Activated naive CD8-positive, alpha-beta T cell treated with anti-CD3 and anti-CD28 coated beads, Interleukin-2, amount 50 U/mL, for 24 hours (primary cell): Measurements from ENCODE around the gene FOXP1.

ENCODE experiments used
- ATAC-seq: fragments of 150-1000 bp; cut with Tn5 transposase; one replicate; pipeline ENCODE4 v1.10.0; 2021
- DNase-seq: peaks from one replicate; pipeline ENCODE4 v3.0.0; 2021
- H3K27ac Mint-ChIP-seq: one replicate; pipeline ENCODE4 v1.8.0; 2021; ENCODE audit warnings: mild to moderate bottlenecking, mixed read lengths
- H3K27me3 Mint-ChIP-seq: one replicate; pipeline ENCODE4 v1.8.0; 2021; ENCODE audit warnings: mixed read lengths
- H3K36me3 Mint-ChIP-seq: one replicate; pipeline ENCODE4 v1.8.0; 2021; ENCODE audit warnings: low read depth, mixed read lengths
- H3K4me1 Mint-ChIP-seq: one replicate; pipeline ENCODE4 v1.8.0; 2021; ENCODE audit warnings: mixed read lengths
- H3K4me3 Mint-ChIP-seq: one replicate; pipeline ENCODE4 v1.8.0; 2021; ENCODE audit warnings: mild to moderate bottlenecking, moderate library complexity, mixed read lengths
- H3K9me3 Mint-ChIP-seq: one replicate; pipeline ENCODE4 v1.8.0; 2021; ENCODE audit warnings: mixed read lengths

FOXP1 gene

DNA sequence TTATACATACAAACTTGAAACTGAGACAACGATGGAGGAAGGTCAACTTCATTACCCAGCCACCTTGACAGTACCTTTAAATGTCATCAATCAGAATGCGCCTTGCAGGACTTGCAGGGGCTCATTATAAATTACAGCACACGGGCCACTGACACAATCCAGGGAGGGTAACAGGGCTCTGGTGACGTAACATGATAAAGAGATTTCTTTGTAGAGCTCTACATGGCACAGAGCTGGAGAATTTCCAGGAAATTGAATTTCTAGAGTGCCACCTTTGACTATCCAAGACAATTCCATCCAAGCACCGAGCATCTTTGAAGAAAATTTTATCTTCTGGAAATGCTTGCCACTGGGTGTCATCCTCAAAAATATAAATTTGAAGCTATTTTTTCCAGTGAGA, 486.0 kb downstream of the FOXP1 start:
- peaks cover 76% of the 10 kb centered on the region for H3K36me3 Mint-ChIP-seq
- peaks cover 94% of the 10 kb centered on the region for H3K4me1 Mint-ChIP-seq
- H3K4me3 Mint-ChIP-seq: peak overlapping the region; percentile 5
- H3K27ac Mint-ChIP-seq: peak overlapping the region; percentile 95
- H3K27me3 Mint-ChIP-seq: no peaks in the 10 kb centered on the region
- no peaks in the 10 kb centered on the region for H3K9me3 Mint-ChIP-seq
- DNase-seq: no peak
- no peak for ATAC-seq

DNA sequence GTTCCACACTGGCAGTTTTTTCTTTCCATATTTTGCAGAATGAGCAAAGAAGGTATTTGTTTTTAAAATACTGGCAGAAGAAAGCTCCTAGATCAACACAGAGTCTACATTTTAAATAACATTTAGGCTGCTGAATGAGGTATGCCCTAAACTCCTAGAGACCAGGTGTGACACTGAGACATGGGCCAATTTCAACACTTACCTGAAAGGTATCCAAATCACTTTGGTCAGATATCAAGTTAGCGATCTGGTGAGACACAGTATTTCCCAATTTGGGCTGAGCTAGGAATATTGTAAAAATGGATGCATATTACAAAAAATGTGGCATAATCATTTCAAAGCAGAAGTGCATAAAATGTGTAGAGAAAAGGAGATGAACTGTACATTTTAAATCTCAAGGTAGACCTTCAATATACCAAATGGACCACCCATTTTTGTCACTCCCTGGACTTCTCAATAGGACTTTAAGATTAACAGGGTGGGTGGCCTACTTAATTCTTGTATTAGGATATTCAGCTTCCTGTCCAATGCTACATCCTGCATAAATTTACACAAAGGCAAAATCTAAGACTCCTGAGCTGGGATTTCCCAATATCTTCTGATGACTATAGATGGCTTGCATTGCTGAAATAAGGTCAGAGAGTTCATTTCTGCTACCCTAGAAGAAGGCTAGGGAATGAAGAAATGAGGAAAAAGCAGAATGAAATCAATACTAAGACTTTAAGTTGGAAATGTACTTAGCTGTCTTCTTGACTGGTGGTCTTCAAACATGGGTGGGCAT, 487.8 kb downstream of the FOXP1 start:
- ATAC-seq: no peak
- peaks cover 68% of the 10 kb centered on the region for H3K36me3 Mint-ChIP-seq
- no peaks in the 10 kb centered on the region for H3K9me3 Mint-ChIP-seq
- peak overlapping the region; percentile 82 for H3K27ac Mint-ChIP-seq
- no peak for DNase-seq
- no peaks in the 10 kb centered on the region for H3K27me3 Mint-ChIP-seq
- peaks cover 94% of the 10 kb centered on the region for H3K4me1 Mint-ChIP-seq
- no peak overlapping the region for H3K4me3 Mint-ChIP-seq

DNA sequence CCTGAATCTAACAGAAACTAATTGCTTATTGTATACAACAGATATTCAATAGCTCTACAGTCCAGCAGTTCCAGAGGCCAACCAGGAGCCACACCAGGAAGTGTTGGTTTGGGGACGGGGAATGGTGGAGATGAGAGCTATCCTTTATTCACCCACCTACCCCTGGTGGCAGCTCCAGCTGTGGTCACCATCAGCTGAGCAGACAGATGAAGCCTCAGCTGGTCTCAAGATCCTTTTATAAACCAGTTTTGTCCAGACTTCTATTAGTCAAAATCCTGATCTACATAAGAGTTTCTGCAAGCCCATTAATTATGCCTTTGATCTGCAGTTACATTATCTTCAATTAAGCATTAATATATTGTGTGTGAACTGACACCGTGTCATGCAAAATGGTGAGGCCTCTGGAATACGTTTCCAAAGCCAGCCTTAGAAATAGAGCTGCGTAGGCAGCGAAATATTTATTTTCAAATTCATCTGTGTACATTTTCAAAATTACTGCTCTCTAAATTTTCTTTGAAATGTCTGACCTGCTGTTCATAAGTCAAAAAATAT, 488.8 kb downstream of the FOXP1 start:
- H3K9me3 Mint-ChIP-seq: no peaks in the 10 kb centered on the region
- peak overlapping the region; percentile 82 for H3K27ac Mint-ChIP-seq
- no peak for DNase-seq
- peaks cover 66% of the 10 kb centered on the region for H3K36me3 Mint-ChIP-seq
- no peaks in the 10 kb centered on the region for H3K27me3 Mint-ChIP-seq
- H3K4me3 Mint-ChIP-seq: peak overlapping the region; percentile 18
- ATAC-seq: no peak
- peaks cover 94% of the 10 kb centered on the region for H3K4me1 Mint-ChIP-seq

DNA sequence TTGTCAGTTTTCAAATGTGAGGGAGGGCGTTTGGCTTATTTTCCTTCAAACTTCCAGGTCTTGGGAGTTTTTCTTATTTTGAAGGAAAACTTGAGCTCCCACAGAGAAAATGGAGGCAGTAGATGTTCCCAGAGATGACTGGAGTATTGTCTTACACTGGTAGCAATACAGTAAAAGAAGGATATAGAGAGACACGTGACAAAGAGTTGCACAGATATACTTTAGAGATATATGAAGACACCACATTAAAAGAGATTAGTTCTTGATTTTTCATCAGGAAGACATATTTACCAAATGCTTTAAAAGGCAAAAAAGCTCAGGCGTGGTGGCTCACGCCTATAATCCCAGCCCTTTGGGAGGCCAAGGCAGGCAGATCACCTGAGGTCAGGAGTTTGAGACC, 490.9 kb downstream of the FOXP1 start:
- ATAC-seq (no peak), DNase-seq (no peak)
- no peaks in the 10 kb centered on the region for H3K9me3 Mint-ChIP-seq
- H3K4me1 Mint-ChIP-seq: peaks cover 95% of the 10 kb centered on the region
- H3K36me3 Mint-ChIP-seq: peaks cover 63% of the 10 kb centered on the region
- H3K27me3 Mint-ChIP-seq: no peaks in the 10 kb centered on the region
- H3K4me3 Mint-ChIP-seq: peak overlapping the region; percentile 62
- peak overlapping the region; percentile 90 for H3K27ac Mint-ChIP-seq

DNA sequence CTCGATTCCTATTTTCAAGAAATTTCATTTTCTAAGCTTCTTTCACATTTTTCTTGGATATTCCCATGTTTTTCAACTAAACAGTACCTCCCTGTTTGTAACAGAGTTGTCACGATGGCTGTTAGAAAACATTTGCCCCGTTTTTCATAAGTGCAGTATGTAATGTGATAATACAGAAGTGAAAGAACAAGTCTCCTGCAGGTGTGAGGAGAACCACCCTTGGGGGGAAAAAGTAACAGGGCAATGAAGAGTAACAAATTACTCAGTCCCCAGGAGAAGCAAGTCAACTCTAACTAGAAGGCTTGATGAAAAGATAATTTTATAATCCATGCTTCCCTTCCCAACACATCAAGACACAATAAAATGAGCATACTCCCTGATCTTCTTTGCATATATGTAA, 493.3 kb downstream of the FOXP1 start:
- no peaks in the 10 kb centered on the region for H3K9me3 Mint-ChIP-seq
- H3K4me3 Mint-ChIP-seq: peak overlapping the region; percentile 33
- ATAC-seq: no peak
- H3K27ac Mint-ChIP-seq: peak overlapping the region; percentile 88
- H3K27me3 Mint-ChIP-seq: no peaks in the 10 kb centered on the region
- H3K4me1 Mint-ChIP-seq: peaks cover 93% of the 10 kb centered on the region
- H3K36me3 Mint-ChIP-seq: peaks cover 57% of the 10 kb centered on the region
- no peak for DNase-seq

DNA sequence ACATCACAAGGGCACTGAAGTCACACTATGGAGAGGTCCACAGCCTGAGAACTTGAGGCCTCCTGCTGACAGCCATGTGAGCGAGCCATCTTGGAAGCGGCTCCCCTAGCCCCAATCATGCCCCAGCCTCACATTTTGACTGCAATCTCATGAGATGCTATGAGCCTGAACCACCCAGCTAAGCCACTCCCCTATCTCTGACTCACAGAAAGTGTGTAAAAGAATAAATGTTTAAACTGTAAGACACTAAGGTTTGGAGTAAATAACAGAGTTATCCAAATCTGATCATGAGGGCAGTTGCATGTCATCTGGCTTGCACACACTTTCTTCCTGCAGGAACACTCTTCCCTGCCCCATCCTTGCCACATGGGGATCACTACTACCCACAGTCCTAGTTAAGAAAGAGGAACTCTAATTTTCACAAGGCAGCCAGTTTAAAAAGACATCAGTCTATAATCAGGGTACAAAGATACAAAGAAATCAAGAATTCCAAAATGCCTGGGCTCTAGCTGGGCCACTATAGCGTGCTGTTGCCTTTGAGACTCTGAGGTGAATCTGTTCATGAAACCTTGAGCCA, 494.2 kb downstream of the FOXP1 start:
- Mint-ChIP-seq H3K36me3 (peaks cover 50% of the 10 kb centered on the region), H3K4me3 (peak overlapping the region; percentile 21), H3K27ac (peak overlapping the region; percentile 88), H3K27me3 (no peaks in the 10 kb centered on the region), H3K4me1 (peaks cover 93% of the 10 kb centered on the region), H3K9me3 (no peaks in the 10 kb centered on the region)
- DNase-seq (no peak), ATAC-seq (no peak)

DNA sequence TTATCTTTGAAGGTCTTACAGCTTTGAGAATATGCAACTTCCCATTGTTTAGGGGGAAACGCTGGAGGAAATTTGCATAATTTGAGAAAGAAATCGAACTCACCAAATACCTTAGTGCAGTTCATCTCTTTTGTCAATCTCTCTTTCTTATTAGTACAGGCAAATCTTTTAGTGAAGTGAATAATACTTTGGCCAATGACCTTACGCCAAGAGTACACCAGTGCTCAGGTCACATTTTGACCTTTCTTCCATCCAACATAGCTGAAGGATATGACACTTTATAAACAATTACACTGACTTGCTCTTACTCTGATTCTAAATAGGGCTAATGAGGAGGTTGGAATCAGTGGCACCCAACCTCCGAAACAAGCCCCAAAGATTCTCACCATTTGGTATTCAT, 494.8 kb downstream of the FOXP1 start:
- DNase-seq (no peak), ATAC-seq (no peak)
- Mint-ChIP-seq H3K27ac (peak overlapping the region; percentile 88), H3K4me1 (peaks cover 95% of the 10 kb centered on the region), H3K4me3 (no peak overlapping the region), H3K27me3 (no peaks in the 10 kb centered on the region), H3K36me3 (peaks cover 51% of the 10 kb centered on the region), H3K9me3 (no peaks in the 10 kb centered on the region)

DNA sequence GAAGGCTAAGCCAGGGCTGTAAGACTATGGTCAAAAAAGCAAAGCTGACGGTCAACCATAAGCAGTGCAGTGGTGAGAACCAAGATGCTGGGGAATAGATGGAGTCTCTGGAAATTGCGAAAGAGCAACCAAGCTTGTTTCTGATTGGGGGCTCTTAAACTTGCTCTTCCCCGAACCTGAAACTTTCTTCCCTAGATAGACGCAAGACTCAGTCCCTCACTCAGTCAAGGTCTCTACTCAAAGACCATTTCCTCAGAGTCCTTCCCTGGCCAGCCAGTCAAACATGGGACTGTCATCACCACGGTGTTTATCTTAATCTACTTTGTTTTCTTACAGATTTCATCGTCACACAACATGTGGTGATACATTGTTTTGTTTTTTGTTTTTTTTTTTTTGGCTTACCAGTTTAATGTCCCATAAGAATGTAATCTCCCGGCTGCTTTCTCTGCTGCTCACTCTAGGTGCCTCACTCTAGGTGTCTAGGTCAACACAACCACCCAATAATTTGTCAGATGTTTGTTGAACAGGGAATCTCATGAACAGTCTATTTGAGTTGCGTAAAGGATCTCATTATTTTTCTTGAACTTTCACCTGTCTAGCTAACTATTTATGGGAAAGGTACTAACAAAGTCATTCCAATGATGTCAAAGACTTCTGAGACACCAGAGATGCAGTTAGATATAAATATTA, 495.4 kb downstream of the FOXP1 start:
- peak overlapping the region; percentile 44 for H3K4me3 Mint-ChIP-seq
- peaks cover 57% of the 10 kb centered on the region for H3K36me3 Mint-ChIP-seq
- no peaks in the 10 kb centered on the region for H3K27me3 Mint-ChIP-seq
- peaks cover 97% of the 10 kb centered on the region for H3K4me1 Mint-ChIP-seq
- DNase-seq: no peak
- H3K27ac Mint-ChIP-seq: peak overlapping the region; percentile 88
- ATAC-seq: no peak
- no peaks in the 10 kb centered on the region for H3K9me3 Mint-ChIP-seq

DNA sequence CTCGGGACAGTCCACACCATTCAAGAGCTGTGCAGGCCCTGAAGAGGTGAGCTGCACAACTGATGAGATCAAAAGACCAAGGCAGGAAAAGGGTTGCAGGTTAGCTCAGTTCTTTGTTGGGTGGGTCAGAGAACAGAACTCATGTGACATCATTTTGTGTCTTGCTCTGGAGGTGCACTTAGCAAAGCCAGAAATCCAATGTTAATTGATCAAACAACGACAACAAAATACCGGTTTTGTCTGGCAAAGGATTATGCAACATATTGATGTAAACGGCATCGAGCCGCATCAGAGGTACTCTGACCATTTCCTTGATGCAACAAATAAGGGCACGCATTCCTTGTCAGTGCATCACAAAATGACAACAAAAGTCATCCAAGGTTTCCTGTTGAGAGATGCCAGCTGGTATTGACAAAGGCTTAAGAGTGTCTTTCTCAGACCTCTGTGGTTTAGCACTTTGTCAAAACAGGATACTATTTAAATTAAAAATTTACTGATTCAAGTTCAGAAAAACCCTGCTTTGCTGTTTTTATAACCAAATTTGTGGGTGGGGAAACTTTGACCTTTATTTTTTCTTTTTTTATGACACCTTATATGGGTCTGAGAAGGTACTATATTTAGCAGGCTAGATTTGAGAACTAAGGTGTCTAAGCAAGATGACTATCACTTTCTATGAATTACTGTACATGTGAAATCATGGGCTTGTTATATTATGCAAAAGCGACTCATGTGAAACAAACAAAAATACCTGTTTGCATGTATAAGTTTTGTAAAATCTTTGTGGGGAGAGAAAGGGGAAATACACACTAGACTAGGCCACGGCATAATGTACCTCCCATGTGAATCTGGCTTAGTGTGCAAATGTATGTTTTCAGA, 496.1 kb downstream of the FOXP1 start:
- no peaks in the 10 kb centered on the region for H3K9me3 Mint-ChIP-seq
- H3K4me1 Mint-ChIP-seq: peaks cover 97% of the 10 kb centered on the region
- peaks cover 58% of the 10 kb centered on the region for H3K36me3 Mint-ChIP-seq
- DNase-seq (no peak), ATAC-seq (peak; percentile 59)
- peak overlapping the region; percentile 88 for H3K27ac Mint-ChIP-seq
- no peaks in the 10 kb centered on the region for H3K27me3 Mint-ChIP-seq
- peak overlapping the region; percentile 44 for H3K4me3 Mint-ChIP-seq

DNA sequence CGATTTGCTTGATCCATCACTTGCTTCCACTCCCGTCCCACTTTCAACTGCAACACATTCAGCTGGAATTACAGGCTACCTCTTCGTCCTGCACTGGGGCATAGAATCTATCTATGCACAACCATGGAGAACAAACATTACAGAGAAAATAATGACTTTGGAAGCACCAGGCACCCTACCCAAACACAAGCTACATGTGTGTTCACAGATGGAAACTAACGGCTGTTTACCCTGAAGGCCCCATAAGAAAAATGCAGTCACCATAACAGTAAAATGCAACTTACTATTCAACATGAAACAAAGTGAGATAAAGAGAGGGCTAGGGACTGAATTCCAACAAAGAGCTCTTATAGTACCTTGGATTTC, 496.8 kb downstream of the FOXP1 start:
- peak overlapping the region; percentile 88 for H3K27ac Mint-ChIP-seq
- H3K27me3 Mint-ChIP-seq: no peaks in the 10 kb centered on the region
- DNase-seq (no peak), ATAC-seq (no peak)
- H3K4me3 Mint-ChIP-seq: peak overlapping the region; percentile 33
- no peaks in the 10 kb centered on the region for H3K9me3 Mint-ChIP-seq
- H3K4me1 Mint-ChIP-seq: peaks cover 97% of the 10 kb centered on the region
- H3K36me3 Mint-ChIP-seq: peaks cover 55% of the 10 kb centered on the region

DNA sequence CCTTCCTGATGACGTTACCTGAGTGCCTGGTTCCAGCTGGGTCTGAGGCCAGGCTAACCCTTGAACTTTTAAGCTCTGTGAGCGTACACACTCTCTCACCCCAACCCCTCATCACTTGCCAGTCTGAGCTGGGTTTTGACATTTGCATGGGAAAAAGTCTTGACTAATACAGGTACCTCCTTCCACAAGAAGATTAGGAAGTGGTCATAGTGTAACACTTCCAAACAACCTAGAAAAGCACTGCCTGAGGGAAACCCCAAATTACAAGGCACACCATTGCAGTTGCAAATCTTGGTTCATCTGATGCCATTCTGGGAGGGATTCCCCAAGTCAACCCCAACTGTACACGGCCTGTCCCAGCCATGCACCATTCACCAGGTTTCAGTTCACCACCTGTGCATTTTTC, 499.8 kb downstream of the FOXP1 start:
- DNase-seq: peak; percentile 57
- Mint-ChIP-seq H3K36me3 (peaks cover 55% of the 10 kb centered on the region), H3K9me3 (no peaks in the 10 kb centered on the region), H3K27me3 (no peaks in the 10 kb centered on the region), H3K4me3 (peak overlapping the region; percentile 72), H3K27ac (peak overlapping the region; percentile 99), H3K4me1 (peaks cover 97% of the 10 kb centered on the region)
- peak; percentile 71 for ATAC-seq

DNA sequence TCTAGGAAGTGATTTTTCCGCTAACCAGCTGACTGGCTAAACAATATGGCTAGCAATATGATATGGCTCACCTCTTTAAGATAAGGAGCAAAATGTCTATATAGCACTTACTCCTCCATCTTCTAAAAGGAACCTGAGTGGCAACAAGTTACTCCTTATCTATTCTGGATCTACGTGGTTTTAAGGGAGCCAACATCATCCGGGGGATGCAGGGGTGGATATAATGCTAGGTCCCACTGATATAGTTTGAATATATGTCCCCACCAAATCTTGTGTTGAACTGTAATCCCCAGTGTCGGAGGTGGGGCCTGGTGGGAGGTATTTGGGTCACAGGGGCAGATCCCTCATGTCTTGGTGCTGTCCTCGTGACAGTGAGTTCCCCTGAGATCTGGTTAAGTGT, 500.7 kb downstream of the FOXP1 start:
- no peaks in the 10 kb centered on the region for H3K9me3 Mint-ChIP-seq
- H3K27ac Mint-ChIP-seq: peak overlapping the region; percentile 99
- DNase-seq: no peak
- H3K27me3 Mint-ChIP-seq: no peaks in the 10 kb centered on the region
- H3K4me1 Mint-ChIP-seq: peaks cover 97% of the 10 kb centered on the region
- peak overlapping the region; percentile 72 for H3K4me3 Mint-ChIP-seq
- H3K36me3 Mint-ChIP-seq: peaks cover 60% of the 10 kb centered on the region
- ATAC-seq: no peak

DNA sequence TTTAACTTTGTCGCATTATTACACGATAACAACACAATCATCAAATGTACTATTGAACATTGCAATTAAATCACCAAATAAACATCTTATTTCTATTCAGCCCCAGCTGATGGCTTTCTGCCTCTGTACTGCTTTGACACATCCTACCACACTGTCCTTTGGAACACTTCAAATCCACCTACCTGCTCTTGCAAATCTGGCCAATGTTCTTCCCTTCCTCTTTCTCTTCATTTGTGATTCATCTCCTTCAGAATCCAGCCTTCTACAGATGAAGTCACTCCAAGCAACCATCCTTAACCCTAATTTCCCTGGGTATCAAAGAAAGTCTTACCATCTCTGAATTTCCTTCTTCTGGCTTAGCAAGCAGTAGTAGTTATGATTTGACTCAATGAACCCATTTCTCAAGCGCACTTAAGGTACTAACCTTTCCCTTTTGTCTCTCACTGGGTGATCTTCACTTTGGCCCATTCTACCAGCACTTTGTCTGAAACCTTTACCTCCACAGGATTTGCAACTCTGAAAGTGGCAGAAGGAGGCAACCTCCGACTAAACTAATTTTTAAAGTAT, 502.9 kb downstream of the FOXP1 start:
- Mint-ChIP-seq H3K4me3 (peak overlapping the region; percentile 70), H3K27me3 (no peaks in the 10 kb centered on the region), H3K36me3 (peaks cover 62% of the 10 kb centered on the region), H3K4me1 (peaks cover 98% of the 10 kb centered on the region), H3K27ac (peak overlapping the region; percentile 89), H3K9me3 (no peaks in the 10 kb centered on the region)
- ATAC-seq (peak; percentile 30), DNase-seq (no peak)
